A673 (cell line): ENCODE data around the gene LCE2B.

Experiments
- EZH2 ChIP-seq: fragments of 200-600 bp; sonication (generic); IDR thresholded peaks from 2 replicates; pipeline ENCODE4 v1.6.1; 2017; ENCODE audit warnings: borderline replicate concordance, low read depth, mild to moderate bottlenecking, mixed read lengths, antibody characterized with exemption, low read length; ENCODE audit not compliant: poor library complexity, severe bottlenecking
- TF ChIP-seq, protein P1 (sequence below): fragments of 300-800, 200-600 bp; sonication (generic); conservative IDR thresholded peaks from 2 replicates; pipeline ENCODE4 v1.5.1; 2017; ENCODE audit warnings: low read depth, mild to moderate bottlenecking, antibody characterized with exemption, low read length, moderate library complexity, mixed read lengths

DNA sequence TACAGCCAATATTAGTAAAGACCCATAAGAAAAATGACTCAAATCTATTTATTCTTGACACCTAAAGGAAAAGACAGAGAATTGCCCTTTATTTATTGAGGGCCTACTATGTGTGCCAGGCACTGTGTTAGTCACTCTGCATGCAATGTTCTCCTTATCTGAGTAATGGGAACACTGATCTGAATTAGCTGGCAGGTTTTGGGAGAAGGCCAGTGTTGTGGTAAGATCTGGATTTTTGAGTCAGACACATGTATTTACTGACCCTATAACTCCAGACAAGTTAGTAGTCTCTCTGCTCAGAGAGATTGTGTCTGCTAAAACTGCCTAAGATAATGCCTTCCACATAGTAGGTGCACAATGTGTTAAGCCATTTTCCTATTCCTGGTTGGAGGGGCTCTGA is 39.3 kb downstream of the LCE2B start:
- TF ChIP-seq, protein P1, sequence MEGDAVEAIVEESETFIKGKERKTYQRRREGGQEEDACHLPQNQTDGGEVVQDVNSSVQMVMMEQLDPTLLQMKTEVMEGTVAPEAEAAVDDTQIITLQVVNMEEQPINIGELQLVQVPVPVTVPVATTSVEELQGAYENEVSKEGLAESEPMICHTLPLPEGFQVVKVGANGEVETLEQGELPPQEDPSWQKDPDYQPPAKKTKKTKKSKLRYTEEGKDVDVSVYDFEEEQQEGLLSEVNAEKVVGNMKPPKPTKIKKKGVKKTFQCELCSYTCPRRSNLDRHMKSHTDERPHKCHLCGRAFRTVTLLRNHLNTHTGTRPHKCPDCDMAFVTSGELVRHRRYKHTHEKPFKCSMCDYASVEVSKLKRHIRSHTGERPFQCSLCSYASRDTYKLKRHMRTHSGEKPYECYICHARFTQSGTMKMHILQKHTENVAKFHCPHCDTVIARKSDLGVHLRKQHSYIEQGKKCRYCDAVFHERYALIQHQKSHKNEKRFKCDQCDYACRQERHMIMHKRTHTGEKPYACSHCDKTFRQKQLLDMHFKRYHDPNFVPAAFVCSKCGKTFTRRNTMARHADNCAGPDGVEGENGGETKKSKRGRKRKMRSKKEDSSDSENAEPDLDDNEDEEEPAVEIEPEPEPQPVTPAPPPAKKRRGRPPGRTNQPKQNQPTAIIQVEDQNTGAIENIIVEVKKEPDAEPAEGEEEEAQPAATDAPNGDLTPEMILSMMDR = no peak
- TF ChIP-seq EZH2 = no peak
